Measurements from ENCODE around the gene LSM4.

- no peak for TF ChIP-seq CTCF (IDR thresholded peaks at IDR 0.05)
- TF ChIP-seq POLR2AphosphoS5 (IDR thresholded peaks at IDR 0.05): no peak
These were observed 16.8 kb upstream of the LSM4 start for GRCh38 chr19:18339723-18340122.
